Effector CD8-positive, alpha-beta T cell (primary cell): ENCODE data around the gene ADAR.

Source experiments
- DNase-seq: peaks from one replicate; lab custom pipeline; 2025; lab: John Stamatoyannopoulos, UW

ADAR gene

GRCh38 chr1:154557248-154557938 lies 50.6 kb downstream of the ADAR start:
- DNase-seq, result no peak

DNA sequence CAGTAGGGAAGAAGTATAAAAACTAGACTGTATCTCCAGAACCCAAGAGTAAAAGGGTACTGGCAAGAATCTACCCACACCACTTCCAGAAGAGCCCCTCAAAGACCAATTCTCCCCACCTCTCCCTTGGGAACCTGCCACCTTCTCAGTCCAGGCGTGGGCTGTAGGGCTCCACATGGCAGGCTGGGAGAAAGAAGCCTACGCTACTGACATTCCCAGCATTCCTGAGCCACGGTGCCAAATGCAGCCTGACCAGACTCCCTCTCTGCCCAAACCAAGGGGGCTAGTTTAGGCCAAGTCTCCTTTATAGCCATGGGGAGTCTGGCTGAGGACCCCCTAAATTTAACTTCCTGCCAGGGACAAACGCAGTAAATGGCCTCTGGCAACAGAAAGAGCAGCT lies 51.6 kb downstream of the ADAR start:
- DNase-seq, result no peak

GRCh38 chr1:154553056-154554030 lies 54.6 kb downstream of the ADAR start:
- no peak for DNase-seq

GRCh38 chr1:154552036-154552435 lies 56.0 kb downstream of the ADAR start:
- no peak for DNase-seq

- DNase-seq, result no peak
Observed at GRCh38 chr1:154551474-154551873, 56.5 kb downstream of the ADAR start.

DNA sequence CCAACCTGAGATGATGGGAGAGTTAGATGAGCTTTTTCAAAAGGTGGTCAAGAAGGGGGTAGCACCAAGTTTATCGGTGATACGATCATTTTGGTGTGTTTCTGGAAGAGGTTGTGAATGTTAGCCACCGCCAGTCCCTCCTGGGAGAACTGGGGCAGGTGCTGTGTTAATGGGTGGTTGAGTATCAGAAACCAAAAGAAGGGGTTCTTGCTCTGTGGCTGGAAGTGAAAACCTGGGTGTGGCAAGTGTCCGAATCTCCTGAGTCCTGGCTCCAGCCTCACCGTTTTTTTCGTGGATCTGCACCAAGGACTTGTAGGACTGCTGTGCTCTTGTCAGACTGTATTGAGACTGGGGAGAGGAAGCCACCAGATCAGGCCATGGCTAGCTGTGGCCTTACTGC lies 57.3 kb downstream of the ADAR start:
- no peak for DNase-seq

- DNase-seq, result no peak
Observed at GRCh38 chr1:154550070-154550469, 57.9 kb downstream of the ADAR start.

DNA sequence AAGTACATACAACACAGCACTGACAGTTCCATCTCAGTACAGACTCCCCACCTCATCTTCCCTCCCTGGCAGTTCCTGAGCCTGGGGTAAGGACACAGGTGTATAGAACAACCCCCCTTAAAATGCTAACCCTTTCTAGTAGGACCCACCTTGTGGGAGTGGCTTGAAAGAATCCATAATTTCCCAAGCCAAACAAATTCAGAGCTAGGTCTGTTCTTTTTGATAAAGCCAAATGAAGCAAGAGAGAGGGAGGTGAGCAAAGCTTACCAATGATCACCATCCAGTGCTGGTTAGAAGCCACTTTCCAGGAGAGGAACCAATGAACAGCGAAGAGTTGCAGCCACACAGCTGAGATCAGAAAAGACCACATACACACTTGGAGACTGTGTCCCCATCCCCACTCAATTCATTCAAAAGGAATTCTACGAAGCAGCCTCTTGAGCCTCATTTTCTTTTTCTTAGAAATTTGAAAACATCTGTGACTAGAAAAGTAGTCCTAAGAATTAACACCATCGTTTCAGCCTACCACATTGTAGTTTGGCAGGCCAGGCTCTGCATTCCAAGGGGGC lies 58.7 kb downstream of the ADAR start:
- DNase-seq, result no peak

DNA sequence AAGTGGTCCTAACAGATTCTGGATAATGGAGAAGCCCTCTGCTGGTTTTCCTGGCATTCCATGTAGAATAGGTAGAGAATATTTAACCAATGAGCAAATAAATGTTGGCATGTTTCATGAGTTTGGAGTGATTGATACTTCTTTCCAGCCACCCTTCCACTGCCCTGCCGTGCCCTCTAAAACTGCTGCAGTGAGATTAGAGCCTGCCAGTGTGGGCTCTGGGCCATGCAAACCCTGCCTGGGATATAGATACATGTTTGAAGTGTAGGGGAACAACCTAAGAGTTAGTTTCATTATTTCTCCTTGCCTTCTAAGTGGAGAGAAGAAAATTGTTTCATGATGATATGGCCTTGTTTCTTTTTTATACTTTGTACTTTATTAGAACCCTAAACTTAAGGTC lies 60.0 kb downstream of the ADAR start:
- DNase-seq, result no peak

- DNase-seq, result no peak
Observed at GRCh38 chr1:154547105-154547732, 60.8 kb downstream of the ADAR start.

- DNase-seq, result peak; percentile 18
Observed at GRCh38 chr1:154546264-154547063, 61.5 kb downstream of the ADAR start.

- no peak for DNase-seq
Observed at GRCh38 chr1:154541231-154541630, 66.8 kb downstream of the ADAR start.

GRCh38 chr1:154539486-154540483 lies 68.2 kb downstream of the ADAR start:
- DNase-seq, result no peak

DNA sequence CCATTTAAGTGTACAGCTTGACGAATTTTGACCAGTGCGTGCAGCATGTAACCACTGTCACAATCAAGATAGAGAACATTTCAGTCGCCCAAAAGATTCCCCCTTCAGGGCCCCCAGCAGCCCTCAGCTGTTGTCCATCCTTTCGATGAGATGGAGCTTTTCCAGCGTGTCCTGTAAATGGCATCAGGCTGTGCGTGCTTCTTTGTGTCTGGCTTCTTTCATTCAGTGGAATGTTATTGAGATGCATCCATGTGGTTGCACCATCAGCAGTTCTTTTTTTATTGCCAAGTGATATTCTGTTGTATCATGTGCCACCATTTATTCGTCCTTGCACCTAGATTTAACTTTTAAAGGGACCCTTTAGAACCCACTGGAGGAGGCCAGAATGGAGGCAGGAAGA lies 71.4 kb downstream of the ADAR start:
- no peak for DNase-seq

- no peak for DNase-seq
Observed at GRCh38 chr1:154533952-154534844, 73.8 kb downstream of the ADAR start.
